Left lobe of liver (tissue), 2 donors: ENCODE results near the gene CCNT2. TPM values are rescaled to one million over a fixed set of nuclear protein-coding genes. Genes with fewer than 3 reads are reported as not detected.
A peak's percentile ranks its signal among the peaks of the same experiment; 100 is the strongest.
"Not testable (repeated sequence)": the region's sequence is repeated elsewhere in the genome, so short reads cannot be mapped to it uniquely, and the experiment has no call there.

ENCODE experiments used
- ATAC-seq: fragments of 200-7000 bp; cut with Tn5 transposase; one replicate; pipeline ENCODE4 v1.9.1; 2020; ENCODE audit warnings: mild to moderate bottlenecking, moderate library complexity
- DNase-seq: peaks from one replicate; pipeline ENCODE4 v3.0.0-alpha.2; 2020; ENCODE audit warnings: low spot score
- total RNA-seq: library from RNA; stranded (reverse); gene quantifications from one replicate; pipeline ENCODE4 v1.2.1, GENCODE V29; 2021
- donor health status: DM: no; HTN: no; CAD: no; lungs with moderate emphysema.
- donor health status: DM: no; HTN: yes; CAD: no.

Gene CCNT2
- total RNA-seq = 19.5 TPM

- ATAC-seq (peak; percentile 86), DNase-seq (peak; percentile 100)
These were observed at the start of gene CCNT2 for GRCh38 chr2:134918526-134919340. Gene CCNT2 (plus strand): TSS chr2:134918822. CDS start chr2:134918855, 33 bp downstream.

- DNase-seq (peak; percentile 89), ATAC-seq (peak; percentile 70)
These were observed 48.5 kb upstream of the CCNT2 start for GRCh38 chr2:134869946-134870736.

DNA sequence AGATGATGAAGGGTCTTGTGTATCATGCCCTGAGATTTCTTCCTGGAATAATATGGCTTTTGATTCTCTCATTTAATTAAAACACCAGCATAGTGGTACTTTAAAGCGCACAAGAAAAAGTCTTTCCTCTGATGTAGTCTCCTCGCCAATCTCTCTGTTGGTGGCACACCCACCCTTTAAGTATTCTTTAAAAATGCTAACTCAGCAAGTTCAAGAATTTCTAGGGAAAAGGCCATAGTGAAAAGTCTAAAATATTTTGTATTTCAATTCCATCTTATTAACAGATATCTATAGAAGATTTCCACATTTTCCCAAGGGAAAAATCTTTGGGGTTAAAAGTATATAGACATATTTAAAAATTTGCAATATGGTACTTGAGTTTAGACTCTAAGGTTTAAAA, 45.5 kb upstream of the CCNT2 start:
- ATAC-seq (no peak), DNase-seq (no peak)

DNA sequence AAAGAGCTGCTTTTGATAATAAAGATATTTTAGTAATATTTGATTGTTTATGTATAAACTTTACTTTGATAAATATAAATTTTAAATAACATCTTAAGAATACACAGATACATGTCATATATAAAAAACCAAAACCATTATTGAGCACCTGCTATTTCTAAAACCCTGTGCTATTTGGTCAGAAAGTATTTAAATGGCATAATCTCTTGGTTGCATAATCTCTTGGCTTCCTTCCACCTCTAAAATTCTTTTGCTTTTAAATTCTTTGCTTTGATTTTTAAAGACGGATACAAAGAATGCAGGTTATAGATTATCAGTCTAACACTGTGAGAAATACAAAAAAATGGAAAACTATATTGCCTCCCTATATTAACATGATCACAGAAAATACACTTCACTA, 43.3 kb upstream of the CCNT2 start:
- DNase-seq (no peak), ATAC-seq (no peak)

DNA sequence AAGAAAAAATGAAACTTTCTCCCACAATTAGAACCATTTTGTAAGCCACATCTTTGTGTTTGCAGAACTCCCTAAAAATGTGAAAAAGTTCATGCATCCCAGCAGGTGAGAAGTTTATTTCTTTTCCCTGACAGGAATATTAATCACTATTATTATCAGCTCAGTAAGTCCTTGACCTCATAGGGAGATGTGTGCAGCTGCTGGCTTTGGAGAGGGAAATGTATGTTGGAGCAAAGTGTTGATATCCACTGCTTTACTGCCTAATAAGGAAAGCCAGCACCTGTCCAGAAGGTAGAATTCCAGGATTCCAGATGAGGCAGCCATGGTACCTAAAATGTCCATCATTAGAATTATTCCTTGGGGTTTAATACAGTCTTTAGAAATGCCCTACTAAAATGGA, 35.8 kb upstream of the CCNT2 start:
- DNase-seq = no peak
- ATAC-seq = no peak

DNA sequence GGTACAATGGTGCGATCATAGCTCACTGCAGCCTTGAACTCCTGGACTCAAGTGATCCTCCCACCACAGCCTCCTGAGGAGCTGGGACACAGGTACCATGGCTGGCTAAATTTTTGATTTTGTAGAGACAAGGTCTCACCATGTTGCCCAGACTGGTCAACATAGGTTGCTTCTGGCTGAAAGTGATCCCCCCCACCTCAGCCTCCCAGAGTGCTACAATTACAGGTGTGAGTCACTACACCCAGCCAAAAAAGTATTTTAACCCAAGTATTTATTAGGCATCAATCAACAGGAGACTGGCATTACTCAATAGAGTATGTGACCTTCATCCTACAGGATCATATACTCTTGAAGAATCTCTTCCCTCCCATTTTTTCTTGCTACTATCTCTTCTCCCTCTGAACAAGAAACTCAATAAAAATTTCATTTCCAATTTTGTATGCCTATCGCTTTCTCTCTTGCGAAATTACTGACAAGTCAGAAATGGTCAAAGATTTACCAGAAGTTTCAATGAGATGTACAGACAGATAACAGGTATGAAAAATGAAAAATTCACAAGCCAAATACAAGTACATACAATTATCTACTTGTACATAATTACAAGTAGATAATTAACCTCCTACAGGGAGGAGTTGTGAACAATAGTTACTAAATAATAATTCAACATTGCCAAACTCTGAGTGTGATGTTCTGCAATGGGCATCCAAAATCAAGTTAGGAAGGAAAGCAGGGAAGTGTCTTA, 34.9 kb upstream of the CCNT2 start:
- peak; percentile 39 for ATAC-seq
- DNase-seq = no peak

- ATAC-seq = peak; percentile 36
- DNase-seq = no peak
These were observed 34.2 kb upstream of the CCNT2 start for GRCh38 chr2:134884435-134884834.

DNA sequence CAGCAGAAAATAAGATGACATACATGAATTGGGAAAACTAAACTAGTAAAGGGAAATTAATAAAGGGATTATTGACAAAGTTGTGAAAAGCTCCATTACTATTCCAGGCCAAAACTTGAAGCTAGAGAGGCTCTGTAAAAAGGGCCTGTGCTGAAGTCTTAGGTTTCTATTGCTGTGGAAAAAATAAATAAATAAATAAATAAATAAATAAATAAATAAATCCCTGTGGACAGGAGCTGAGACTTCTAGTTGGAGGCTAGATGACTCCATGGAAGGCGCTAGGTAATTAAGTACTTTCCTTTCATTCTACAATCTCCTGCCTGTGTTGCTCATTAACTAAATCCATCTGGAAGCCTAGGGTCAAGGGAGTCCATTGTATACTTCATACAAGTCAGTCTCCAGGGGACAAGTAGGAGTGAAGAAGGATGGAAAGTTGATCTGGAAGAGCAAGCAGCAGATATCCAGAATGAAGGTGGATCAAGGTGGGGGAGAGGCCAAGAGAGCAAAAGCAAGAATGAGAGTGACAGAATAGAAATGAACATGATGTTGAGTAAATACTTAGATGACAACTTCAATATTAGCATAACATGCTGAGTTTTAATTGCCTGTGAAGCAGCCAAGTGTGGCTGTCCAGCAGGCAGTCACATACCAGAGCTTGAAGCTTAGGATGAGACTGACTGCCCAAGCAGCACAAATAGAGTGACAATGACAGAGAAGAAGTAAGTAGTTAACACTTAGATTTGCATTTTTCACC, 26.2 kb upstream of the CCNT2 start:
- ATAC-seq (peak; percentile 39), DNase-seq (no peak)

GRCh38 chr2:134897932-134898331, 20.7 kb upstream of the CCNT2 start:
- ATAC-seq (no peak), DNase-seq (no peak)

- peak; percentile 30 for ATAC-seq
These were observed 19.4 kb upstream of the CCNT2 start for GRCh38 chr2:134899204-134899603.

GRCh38 chr2:134900151-134900550, 18.5 kb upstream of the CCNT2 start:
- ATAC-seq (no peak), DNase-seq (no peak)

More at GRCh38 chr2:134899204-134899603, 19.4 kb upstream of the CCNT2 start:
- DNase-seq = no peak

GRCh38 chr2:134903701-134904100, 14.9 kb upstream of the CCNT2 start:
- ATAC-seq, DNase-seq: not testable (repeated sequence)

DNA sequence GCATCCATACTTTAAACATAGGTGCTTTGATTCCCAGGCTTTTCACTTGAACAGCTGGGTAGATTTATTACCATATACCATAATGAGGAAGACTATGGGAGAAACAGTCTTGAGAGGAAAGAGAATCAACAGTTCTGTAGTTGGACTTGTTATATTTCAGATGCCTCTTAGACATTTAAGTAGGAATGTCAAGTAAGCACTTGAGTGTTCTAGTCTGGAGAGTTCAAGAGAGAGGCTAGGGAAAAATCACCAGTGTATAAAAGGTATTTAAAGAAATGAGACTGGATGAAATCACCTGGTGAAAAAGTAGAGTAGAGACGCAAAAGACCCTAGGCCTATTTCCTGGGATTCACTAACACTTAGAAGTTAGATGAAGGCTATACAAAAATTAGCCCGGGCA, 13.5 kb upstream of the CCNT2 start:
- ATAC-seq (no peak), DNase-seq (no peak)

DNA sequence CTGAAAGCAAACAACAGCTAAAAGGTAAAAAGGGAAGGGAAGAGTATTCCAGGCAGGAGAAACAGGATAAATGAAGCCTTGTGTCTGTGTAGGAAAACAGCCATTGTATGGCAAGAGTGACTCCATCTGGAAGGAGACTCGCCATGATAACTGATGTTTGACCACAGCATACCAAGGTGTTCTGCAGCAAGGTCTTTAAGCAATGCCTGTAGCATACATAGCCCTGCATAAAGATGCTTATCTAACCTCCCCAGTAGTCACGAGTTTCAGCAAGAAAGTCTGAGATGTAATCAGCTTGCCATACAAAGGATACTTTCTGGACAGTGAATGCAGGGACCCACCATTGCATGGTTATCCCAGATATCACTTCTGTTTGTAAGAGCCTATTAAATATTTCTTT, 11.9 kb upstream of the CCNT2 start:
- DNase-seq = no peak
- no peak for ATAC-seq

- not testable (repeated sequence) for DNase-seq, ATAC-seq
These were observed 11.0 kb upstream of the CCNT2 start for GRCh38 chr2:134907441-134908116.

DNA sequence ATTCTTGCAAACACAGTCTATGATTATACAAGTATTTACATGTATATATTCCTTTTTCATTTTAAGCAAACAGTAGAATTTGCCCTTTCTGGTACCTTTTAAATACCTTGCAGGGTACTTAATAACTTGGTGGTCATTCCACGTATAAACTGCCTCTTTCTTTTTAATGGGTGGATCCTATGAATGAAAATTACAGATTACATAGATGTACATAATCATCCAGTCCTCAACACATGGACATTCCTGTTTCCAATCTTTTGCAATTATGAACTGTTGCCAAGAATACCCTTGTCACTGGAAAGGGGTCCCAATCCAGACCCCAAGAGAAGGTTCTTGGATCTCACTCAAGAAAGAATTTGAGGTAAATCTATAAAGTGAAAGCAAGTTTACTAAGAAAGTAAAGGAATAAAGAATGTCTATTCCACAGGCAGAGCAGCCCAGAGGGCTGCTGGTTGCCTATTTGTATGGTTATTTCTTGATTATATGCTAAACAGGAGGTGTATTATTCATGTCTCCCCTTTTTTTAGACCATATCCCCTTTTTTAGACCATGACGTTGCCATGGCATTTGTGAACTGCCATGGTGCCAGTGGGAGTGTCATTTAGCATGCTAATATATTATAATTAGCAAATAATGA, 7.7 kb upstream of the CCNT2 start:
- ATAC-seq = no peak

GRCh38 chr2:134911400-134911785, 7.2 kb upstream of the CCNT2 start:
- ATAC-seq = no peak
- DNase-seq = no peak

More for the DNA sequence above, 7.7 kb upstream of the CCNT2 start:
- DNase-seq = no peak

DNA sequence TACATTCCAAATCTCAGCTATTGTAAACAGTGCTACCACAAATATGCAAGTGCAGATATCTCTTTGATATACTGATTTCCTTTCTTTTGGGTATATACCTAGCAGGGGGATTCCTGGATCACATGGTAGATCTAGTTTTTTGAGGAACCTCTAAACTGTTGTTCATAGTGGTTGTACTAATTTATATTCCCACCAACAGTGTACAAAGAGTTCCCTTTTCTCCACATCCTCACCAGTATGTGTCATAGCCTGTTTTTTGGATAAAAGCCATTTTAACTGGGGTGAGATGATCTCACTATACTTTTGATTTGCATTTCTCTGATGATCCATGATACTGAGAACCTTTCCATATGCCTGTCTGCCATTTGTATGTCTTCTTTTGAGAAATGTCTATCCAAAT, 6.3 kb upstream of the CCNT2 start:
- ATAC-seq = no peak
- no peak for DNase-seq

- DNase-seq = no peak
- ATAC-seq = no peak
These were observed 1.2 kb upstream of the CCNT2 start for GRCh38 chr2:134917360-134917865.
